Stimulated activated CD8-positive, alpha-beta memory T cell treated with anti-CD3 and anti-CD28 coated beads, Interleukin-12 subunit alpha, Interleukin-12 subunit beta, amount 100 ng/mL, for 24 hours (primary cell): ENCODE results near the gene TRAPPC5.

Source experiments
- DNase-seq: peaks from one replicate; pipeline ENCODE4 v3.0.0-alpha.2; 2020; ENCODE audit errors: extremely low read depth

The TRAPPC5 gene

GRCh38 chr19:7645656-7646425 is 34.8 kb upstream of the TRAPPC5 start:
- DNase-seq, result no peak

GRCh38 chr19:7646426-7646700 is 34.3 kb upstream of the TRAPPC5 start:
- DNase-seq, result no peak

- no peak for DNase-seq
Observed at GRCh38 chr19:7647156-7647555, 33.5 kb upstream of the TRAPPC5 start.

- no peak for DNase-seq
Observed at GRCh38 chr19:7648265-7649014, 32.2 kb upstream of the TRAPPC5 start.

GRCh38 chr19:7650148-7650547 is 30.5 kb upstream of the TRAPPC5 start:
- DNase-seq, result no peak

GRCh38 chr19:7652061-7652641 is 28.5 kb upstream of the TRAPPC5 start:
- no peak for DNase-seq

GRCh38 chr19:7654401-7654800 is 26.2 kb upstream of the TRAPPC5 start:
- no peak for DNase-seq

GRCh38 chr19:7655581-7655980 is 25.1 kb upstream of the TRAPPC5 start:
- no peak for DNase-seq

GRCh38 chr19:7657131-7657751 is 23.4 kb upstream of the TRAPPC5 start:
- no peak for DNase-seq

GRCh38 chr19:7658219-7658686 is 22.4 kb upstream of the TRAPPC5 start:
- no peak for DNase-seq

GRCh38 chr19:7661744-7662538 is 18.7 kb upstream of the TRAPPC5 start:
- DNase-seq, result no peak

GRCh38 chr19:7662657-7663056 is 18.0 kb upstream of the TRAPPC5 start:
- no peak for DNase-seq

GRCh38 chr19:7663706-7664105 is 16.9 kb upstream of the TRAPPC5 start:
- DNase-seq, result no peak

- DNase-seq, result no peak
Observed at GRCh38 chr19:7665076-7665475, 15.6 kb upstream of the TRAPPC5 start.

GRCh38 chr19:7668842-7669241 is 11.8 kb upstream of the TRAPPC5 start, which contains the start of gene RETN:
Gene RETN (plus strand): TSS chr19:7669049. CDS start chr19:7669327, 278 bp downstream.
- DNase-seq, result no peak

GRCh38 chr19:7669641-7670040 is 11.0 kb upstream of the TRAPPC5 start:
- DNase-seq, result no peak

- no peak for DNase-seq
Observed at GRCh38 chr19:7670150-7670783, 10.4 kb upstream of the TRAPPC5 start.

GRCh38 chr19:7670790-7671189 is 9.8 kb upstream of the TRAPPC5 start:
- DNase-seq, result no peak

GRCh38 chr19:7672522-7672921 is 8.1 kb upstream of the TRAPPC5 start:
- no peak for DNase-seq

- DNase-seq, result no peak
Observed at GRCh38 chr19:7674010-7675005, 6.3 kb upstream of the TRAPPC5 start.
